ENCODE measurements around the gene DTD1. TPM values are rescaled to one million over a fixed set of nuclear protein-coding genes. Genes with fewer than 3 reads are reported as not detected.

Gene DTD1
- polyA plus RNA-seq, 3 donors from 2014 or later, result 47.4 to 68.3 (median 66.6) TPM

DNA sequence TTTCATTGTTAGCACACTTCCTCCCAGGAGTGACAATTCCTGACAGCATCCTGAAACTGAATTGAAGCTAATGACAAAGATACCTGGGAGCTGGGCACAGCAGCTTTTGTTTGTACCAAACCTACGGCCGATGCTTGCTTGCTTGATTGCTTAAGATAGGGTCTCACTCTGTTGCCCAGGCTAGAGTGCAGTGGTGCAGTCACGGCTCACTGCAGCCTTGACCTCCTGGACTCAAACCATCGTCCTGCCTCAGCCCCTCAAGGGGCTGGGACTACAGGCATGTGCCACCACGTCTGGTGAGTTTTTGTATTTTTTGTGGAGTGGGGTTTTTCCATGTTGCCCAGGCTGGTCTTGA is 141.0 kb downstream of the DTD1 start:
- no peak overlapping the region for H3K27ac Mint-ChIP-seq
- peaks cover 0 to 3% (median 3%) of the 10 kb centered on the region in 3 donors for H3K27me3 Mint-ChIP-seq (ENCODE audit: low read depth in 3 of 3)
- no peaks in the 10 kb centered on the region for H3K9me3 Mint-ChIP-seq
- no peaks in the 10 kb centered on the region for H3K36me3 Mint-ChIP-seq
- no peak for DNase-seq
- H3K4me1 Mint-ChIP-seq, result peaks cover 7 to 21% of the 10 kb centered on the region in 2 donors
- no peak overlapping the region for H3K4me3 Mint-ChIP-seq

DNA sequence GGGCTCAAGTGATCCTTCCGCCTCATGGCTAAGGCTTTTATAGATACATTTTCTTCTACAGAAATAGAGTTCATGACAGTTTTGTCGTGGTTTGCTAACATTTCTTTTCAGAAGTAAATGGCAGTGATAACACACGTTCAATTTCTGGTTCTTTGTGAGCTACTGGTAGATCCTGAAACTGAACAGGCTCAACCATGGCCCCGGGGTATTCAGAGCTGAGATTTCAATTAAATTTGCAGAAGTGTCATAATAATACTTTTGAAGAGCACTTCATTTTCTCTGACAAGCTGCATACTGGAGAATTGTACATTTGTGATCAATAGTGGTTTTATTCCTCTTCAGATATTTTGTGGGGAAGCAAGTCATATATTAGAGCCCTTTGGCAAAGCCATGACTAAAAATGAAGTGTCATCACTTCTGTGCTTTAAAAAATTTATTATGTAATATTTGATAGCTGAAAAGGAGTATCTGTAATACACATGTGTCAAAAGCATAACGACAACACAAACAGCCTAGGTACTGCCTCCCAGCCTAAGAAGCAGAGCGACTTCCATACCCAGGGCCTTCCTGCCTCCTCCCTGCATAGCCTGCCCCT is 141.5 kb downstream of the DTD1 start:
- H3K4me3 Mint-ChIP-seq, result no peak overlapping the region
- H3K27ac Mint-ChIP-seq, result peak overlapping the region in 1 of 6 donors; percentile 32
- H3K36me3 Mint-ChIP-seq, result no peaks in the 10 kb centered on the region
- H3K4me1 Mint-ChIP-seq, result peaks cover 7 to 21% of the 10 kb centered on the region in 2 donors
- H3K27me3 Mint-ChIP-seq (ENCODE audit: low read depth in 3 of 3), result peaks cover 0 to 3% (median 3%) of the 10 kb centered on the region in 3 donors
- no peak for DNase-seq
- no peaks in the 10 kb centered on the region for H3K9me3 Mint-ChIP-seq

DNA sequence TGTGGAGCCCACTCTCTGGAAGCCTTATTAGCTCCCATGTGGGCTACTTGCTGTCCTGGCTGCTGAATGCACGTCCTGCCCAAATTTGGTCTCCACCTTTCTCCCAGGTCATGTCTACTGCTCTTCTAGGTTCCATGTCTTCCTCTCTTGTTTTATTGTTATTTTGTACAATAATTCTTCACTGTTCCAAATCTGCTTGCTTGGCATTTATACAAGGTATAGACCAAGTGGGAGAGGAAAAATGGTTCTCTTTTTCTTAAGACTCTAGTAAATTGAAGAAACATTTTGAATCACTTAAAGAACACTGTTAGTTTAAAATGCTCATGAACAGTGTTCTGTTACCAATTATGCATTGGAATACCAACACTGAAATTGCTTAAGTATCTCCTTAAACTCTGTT is 144.1 kb downstream of the DTD1 start:
- no peak for DNase-seq
- peaks cover 13 to 14% of the 10 kb centered on the region in 2 donors for H3K4me1 Mint-ChIP-seq
- peaks cover 0 to 3% (median 3%) of the 10 kb centered on the region in 3 donors for H3K36me3 Mint-ChIP-seq
- H3K4me3 Mint-ChIP-seq, result no peak overlapping the region
- peaks cover 0 to 4% (median 3%) of the 10 kb centered on the region in 3 donors for H3K27me3 Mint-ChIP-seq (ENCODE audit: low read depth in 3 of 3)
- H3K27ac Mint-ChIP-seq, result no peak overlapping the region
- no peaks in the 10 kb centered on the region for H3K9me3 Mint-ChIP-seq

DNA sequence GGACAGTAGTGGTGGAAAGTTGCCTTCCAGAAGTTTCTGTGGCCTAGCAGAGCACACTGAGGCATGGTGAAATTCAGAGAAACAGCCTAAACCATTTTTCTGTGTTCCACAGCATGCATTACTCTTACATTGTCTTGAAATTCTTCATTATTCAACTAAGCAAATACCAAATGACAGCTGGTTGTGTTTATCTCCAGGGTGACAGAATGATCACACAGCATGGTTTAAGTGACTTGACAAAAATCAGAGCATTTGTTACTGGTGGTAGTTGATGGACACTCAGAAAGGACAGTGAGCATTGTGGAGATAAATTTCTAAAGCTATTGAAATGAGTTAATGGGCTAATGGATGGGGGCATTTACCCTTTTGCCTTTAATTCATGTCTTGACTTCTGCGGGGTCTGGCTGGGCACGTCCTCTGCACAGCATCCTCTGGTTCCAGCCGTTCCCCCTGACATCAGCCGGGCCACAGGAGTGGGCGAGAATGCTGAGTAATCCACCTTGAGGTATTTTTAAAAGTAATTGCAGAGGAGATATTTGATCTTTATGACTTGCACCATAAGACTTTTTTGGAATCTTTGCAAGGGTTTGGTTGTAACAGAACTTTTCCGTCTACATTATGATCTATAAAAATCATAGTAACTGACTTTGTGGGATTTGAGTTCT is 146.8 kb downstream of the DTD1 start:
- no peak overlapping the region for H3K4me3 Mint-ChIP-seq
- H3K27me3 Mint-ChIP-seq (ENCODE audit: low read depth in 3 of 3), result peaks cover 0 to 13% (median 2%) of the 10 kb centered on the region in 3 donors
- H3K27ac Mint-ChIP-seq, result peak overlapping the region in 1 of 6 donors; percentile 43
- peaks cover 32 to 36% of the 10 kb centered on the region in 2 donors for H3K4me1 Mint-ChIP-seq
- H3K36me3 Mint-ChIP-seq, result peaks cover 0 to 5% (median 3%) of the 10 kb centered on the region in 3 donors
- no peak for DNase-seq
- no peaks in the 10 kb centered on the region for H3K9me3 Mint-ChIP-seq

DNA sequence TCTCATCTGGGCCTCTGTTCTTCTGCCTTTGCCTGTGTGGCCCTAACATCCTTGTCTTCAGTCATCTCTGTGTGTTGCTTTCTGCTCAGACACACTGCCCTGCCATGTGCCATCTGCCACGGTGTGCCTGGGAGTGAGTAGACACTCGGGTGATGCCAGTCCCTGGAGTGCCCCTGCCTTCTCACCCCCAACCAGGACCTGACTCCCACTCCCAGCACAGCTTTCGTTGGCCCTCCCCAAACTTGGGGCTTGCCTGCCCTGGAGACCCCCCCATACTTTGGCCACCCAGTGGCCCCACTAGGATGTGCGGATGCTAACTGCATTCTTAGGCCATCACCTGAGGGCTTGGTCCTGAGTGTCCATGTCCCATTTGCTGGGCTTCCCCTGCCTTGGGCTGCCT is 149.3 kb downstream of the DTD1 start:
- H3K36me3 Mint-ChIP-seq, result peaks cover 0 to 5% (median 3%) of the 10 kb centered on the region in 3 donors
- peak overlapping the region; percentile 69 to 96 (median 92) for H3K27ac Mint-ChIP-seq
- H3K9me3 Mint-ChIP-seq, result no peaks in the 10 kb centered on the region
- H3K4me3 Mint-ChIP-seq, result peak overlapping the region in 1 of 5 donors; percentile 65
- H3K27me3 Mint-ChIP-seq (ENCODE audit: low read depth in 3 of 3), result peaks cover 0 to 10% (median 2%) of the 10 kb centered on the region in 3 donors
- H3K4me1 Mint-ChIP-seq, result peaks cover 39 to 45% of the 10 kb centered on the region in 2 donors
- DNase-seq, result no peak

DNA sequence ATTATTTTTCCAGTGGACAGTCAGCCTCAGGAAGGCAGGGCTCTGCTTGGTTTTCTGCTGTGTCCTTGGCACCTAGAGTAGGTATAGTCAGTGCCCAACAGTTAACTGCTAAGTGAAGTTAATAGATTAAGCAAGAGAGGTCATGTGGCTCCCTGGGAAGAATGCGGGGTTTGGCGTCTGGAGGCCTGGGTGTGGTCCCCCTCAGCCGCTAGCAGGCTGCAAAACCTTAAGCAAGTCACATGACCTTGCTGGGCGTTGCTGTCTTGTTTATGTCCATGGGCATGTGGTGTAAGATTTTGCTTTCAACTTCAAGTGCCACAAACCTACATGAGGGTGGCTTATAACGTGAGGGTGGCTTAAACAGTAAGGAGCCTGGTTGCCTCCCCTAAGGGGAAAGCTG is 150.2 kb downstream of the DTD1 start:
- Mint-ChIP-seq H3K27me3 (ENCODE audit: low read depth in 3 of 3) (peaks cover 0 to 10% (median 4%) of the 10 kb centered on the region in 3 donors), H3K9me3 (no peaks in the 10 kb centered on the region), H3K4me3 (peak overlapping the region; percentile 44 to 70 (median 66)), H3K36me3 (peaks cover 0 to 8% (median 3%) of the 10 kb centered on the region in 3 donors), H3K27ac (peak overlapping the region; percentile 86 to 96 (median 93)), H3K4me1 (peaks cover 39 to 44% of the 10 kb centered on the region in 2 donors)
- DNase-seq, result peak; percentile 57 to 70 (median 65)

DNA sequence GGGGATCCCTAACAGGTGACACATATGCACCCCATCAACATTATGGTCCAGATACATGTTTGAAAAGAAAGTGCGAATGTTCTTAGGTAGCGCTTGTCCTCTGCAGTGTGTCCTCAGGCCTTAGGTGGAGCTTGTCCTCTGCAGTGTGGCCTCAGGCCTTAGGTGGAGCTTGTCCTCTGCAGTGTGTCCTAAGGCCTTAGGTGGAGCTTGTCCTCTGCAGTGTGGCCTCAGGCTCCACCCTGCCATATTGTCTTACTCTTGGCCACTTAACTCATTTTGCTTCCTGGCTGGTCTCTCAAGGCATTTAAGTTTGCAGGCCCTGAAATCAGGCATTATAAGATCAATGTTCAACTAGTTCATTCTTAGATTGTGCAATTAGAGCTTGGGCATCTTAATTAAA is 151.0 kb downstream of the DTD1 start:
- DNase-seq, result no peak
- Mint-ChIP-seq H3K27me3 (ENCODE audit: low read depth in 3 of 3) (peaks cover 0 to 10% (median 4%) of the 10 kb centered on the region in 3 donors), H3K4me3 (peak overlapping the region; percentile 17 to 67 (median 65)), H3K4me1 (peaks cover 39 to 44% of the 10 kb centered on the region in 2 donors), H3K36me3 (peaks cover 0 to 8% (median 3%) of the 10 kb centered on the region in 3 donors), H3K9me3 (no peaks in the 10 kb centered on the region), H3K27ac (peak overlapping the region; percentile 86 to 96 (median 93))

DNA sequence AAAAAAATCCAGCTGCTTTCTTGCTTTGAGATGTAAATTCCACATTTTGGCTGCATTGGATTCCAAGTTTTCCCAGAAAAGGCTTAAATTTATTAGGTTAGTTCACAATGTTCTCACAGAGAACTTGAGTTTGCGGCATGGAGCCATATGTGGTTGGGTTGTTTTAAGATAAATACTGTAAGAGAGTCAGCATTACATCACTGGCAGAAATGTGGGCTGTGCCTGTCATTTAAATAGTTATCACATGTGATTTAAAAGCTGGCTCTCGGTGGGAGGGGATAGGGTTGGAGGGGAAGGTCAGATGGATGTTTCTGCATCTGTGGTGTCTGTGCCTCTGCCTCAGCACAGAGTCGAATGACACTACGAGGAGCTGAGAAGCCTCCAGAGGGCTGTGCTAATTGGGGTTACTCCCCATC is 151.9 kb downstream of the DTD1 start:
- peak overlapping the region; percentile 86 to 96 (median 93) for H3K27ac Mint-ChIP-seq
- H3K9me3 Mint-ChIP-seq, result no peaks in the 10 kb centered on the region
- H3K4me1 Mint-ChIP-seq, result peaks cover 39 to 44% of the 10 kb centered on the region in 2 donors
- H3K27me3 Mint-ChIP-seq (ENCODE audit: low read depth in 3 of 3), result peaks cover 0 to 10% (median 4%) of the 10 kb centered on the region in 3 donors
- H3K4me3 Mint-ChIP-seq, result peak overlapping the region in 3 of 5 donors; percentile 53 to 74 (median 65)
- DNase-seq, result peak in 2 of 3 donors; percentile 14 to 17
- peaks cover 0 to 9% (median 6%) of the 10 kb centered on the region in 3 donors for H3K36me3 Mint-ChIP-seq

DNA sequence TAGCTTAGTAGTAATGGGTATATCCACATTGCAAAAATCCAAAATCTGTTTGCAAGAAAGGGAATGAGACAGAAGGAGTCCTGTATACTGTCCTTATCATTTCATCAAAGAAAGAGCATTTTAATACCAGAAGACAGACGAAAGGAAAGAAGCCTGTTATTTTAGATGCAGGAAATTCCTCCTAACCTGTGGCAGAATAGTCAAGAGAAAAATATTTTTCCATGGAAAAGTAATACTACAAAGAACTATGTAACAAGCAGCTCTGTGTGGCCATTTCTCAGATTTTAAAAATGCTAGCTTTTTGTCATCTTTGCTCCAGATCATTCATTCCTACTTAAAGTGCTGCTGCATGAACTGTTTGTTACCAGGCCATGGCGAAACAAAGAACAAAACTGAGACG is 152.9 kb downstream of the DTD1 start:
- H3K9me3 Mint-ChIP-seq, result no peaks in the 10 kb centered on the region
- H3K27ac Mint-ChIP-seq, result peak overlapping the region in 1 of 6 donors; percentile 96
- peaks cover 0 to 10% (median 4%) of the 10 kb centered on the region in 3 donors for H3K27me3 Mint-ChIP-seq (ENCODE audit: low read depth in 3 of 3)
- peaks cover 39 to 44% of the 10 kb centered on the region in 2 donors for H3K4me1 Mint-ChIP-seq
- no peak for DNase-seq
- no peak overlapping the region for H3K4me3 Mint-ChIP-seq
- peaks cover 1 to 16% (median 15%) of the 10 kb centered on the region in 3 donors for H3K36me3 Mint-ChIP-seq

DNA sequence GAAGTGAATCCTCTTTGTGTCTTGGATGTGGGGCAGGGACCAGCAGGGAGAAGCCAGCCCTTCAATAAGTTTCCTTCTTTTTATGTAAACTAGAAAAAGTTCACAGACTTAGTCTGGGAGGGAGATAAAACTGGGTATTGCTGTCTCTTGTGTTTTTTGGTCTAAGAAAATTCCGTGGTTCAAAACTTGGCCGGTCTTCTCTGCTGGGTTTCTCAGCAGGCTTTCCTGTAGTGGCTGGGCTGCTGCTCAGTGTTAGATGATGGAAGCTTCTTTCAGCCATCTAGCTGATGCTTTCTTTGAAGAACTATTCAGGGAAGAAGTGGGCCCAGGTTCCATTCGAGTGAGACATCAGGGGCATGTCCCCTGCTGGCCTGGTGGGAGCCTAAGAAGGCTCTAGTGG is 155.0 kb downstream of the DTD1 start:
- H3K36me3 Mint-ChIP-seq, result peaks cover 4 to 16% (median 16%) of the 10 kb centered on the region in 3 donors
- no peak overlapping the region for H3K4me3 Mint-ChIP-seq
- H3K9me3 Mint-ChIP-seq, result no peaks in the 10 kb centered on the region
- DNase-seq, result no peak
- H3K4me1 Mint-ChIP-seq, result peaks cover 25 to 28% of the 10 kb centered on the region in 2 donors
- H3K27me3 Mint-ChIP-seq (ENCODE audit: low read depth in 3 of 3), result peaks cover 0 to 5% (median 4%) of the 10 kb centered on the region in 3 donors
- H3K27ac Mint-ChIP-seq, result no peak overlapping the region

DNA sequence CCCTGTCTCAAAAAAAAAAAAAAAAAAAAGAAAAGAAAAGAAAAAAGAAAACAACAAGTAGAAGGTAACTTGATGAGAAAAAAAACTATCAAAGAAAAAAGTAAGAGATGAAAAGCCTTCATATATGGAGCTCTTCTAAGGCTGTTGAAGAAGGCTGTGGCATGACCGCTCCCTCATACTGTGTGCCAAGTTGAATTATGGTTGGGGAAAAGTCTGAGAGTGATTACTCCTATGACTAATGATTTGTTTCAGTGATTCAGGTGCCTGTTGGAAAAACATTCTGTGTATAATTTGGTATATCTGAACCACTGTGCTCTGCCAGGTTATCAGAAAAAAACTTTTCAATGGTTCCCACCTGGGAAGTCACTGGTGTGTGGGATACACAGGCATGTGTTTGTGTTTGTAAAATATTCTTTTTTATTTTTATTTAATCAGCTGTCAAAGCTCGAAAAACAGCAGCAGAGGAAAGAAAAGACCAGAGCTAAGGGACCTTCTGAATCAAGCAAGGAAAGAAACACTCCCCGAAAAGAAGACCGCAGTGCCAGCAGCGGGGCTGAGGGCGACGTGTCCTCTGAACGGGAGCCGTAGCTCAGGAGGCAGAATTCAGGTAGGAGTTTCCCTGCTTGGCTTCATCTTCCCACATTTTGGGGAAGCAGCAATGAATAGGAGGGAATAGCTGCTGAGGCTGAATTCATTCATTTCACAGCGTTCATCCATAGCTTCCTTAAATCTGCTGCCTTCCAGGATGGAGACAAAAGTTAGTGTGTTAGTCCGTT is 156.0 kb downstream of the DTD1 start:
- peaks cover 0 to 2% (median 2%) of the 10 kb centered on the region in 3 donors for H3K27me3 Mint-ChIP-seq (ENCODE audit: low read depth in 3 of 3)
- DNase-seq, result no peak
- H3K36me3 Mint-ChIP-seq, result peaks cover 4 to 16% (median 16%) of the 10 kb centered on the region in 3 donors
- H3K9me3 Mint-ChIP-seq, result no peaks in the 10 kb centered on the region
- H3K27ac Mint-ChIP-seq, result no peak overlapping the region
- H3K4me1 Mint-ChIP-seq, result peaks cover 15 to 17% of the 10 kb centered on the region in 2 donors
- no peak overlapping the region for H3K4me3 Mint-ChIP-seq

DNA sequence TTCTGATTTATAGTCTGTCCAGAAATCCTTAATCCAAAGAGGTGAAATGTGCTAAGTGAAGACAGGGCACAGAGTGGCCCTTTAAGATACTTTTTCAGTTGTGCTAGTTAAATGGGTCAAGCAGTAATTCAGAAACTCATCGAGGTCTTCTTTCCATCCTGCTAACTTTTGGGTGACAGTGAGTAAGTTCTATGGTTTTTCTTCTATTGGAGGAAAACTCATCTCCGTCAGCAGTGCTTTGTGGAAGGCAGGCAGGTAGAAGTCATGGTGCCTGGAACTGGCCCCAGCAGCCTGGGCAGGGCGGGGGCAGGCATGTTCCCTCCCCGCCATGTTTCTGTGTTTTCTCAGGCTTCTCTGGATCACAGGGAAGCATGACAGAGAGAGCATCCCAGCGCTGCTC is 159.2 kb downstream of the DTD1 start:
- Mint-ChIP-seq H3K36me3 (peaks cover 4 to 20% (median 16%) of the 10 kb centered on the region in 3 donors), H3K4me3 (no peak overlapping the region), H3K27me3 (ENCODE audit: low read depth in 3 of 3) (peaks cover 0 to 2% (median 2%) of the 10 kb centered on the region in 3 donors), H3K4me1 (peaks cover 0 to 2% of the 10 kb centered on the region in 2 donors), H3K9me3 (no peaks in the 10 kb centered on the region), H3K27ac (no peak overlapping the region)
- no peak for DNase-seq

DNA sequence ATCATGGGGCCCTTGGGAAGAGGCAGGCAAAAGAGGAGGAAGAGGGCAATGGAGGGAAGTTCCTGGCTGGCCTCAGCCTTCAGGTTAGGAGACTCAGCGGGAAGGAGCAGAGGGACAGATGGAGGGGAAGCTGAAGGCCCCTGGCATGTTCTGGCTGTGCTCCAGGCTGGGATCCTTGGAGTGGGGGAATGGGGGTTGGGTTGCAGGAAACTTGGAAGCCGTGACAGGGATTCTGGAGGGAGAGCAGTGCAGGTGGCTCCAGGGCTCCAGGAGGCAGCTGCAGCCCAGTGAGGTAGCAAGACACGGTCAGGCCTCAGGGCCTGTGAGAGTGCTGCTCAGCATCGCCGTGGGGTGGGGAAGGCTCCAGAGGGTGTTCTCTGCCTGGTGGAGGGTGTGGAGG is 161.1 kb downstream of the DTD1 start:
- no peak for DNase-seq
- no peak overlapping the region for H3K4me3 Mint-ChIP-seq
- H3K9me3 Mint-ChIP-seq, result no peaks in the 10 kb centered on the region
- H3K27me3 Mint-ChIP-seq (ENCODE audit: low read depth in 3 of 3), result peaks cover 0 to 2% (median 0%) of the 10 kb centered on the region in 3 donors
- peak overlapping the region in 2 of 6 donors; percentile 26 to 40 for H3K27ac Mint-ChIP-seq
- peaks cover 4 to 20% (median 12%) of the 10 kb centered on the region in 3 donors for H3K36me3 Mint-ChIP-seq
- H3K4me1 Mint-ChIP-seq, result peaks cover 6 to 7% of the 10 kb centered on the region in 2 donors
